H1 (cell line): Measurements from ENCODE around the gene TECRL. TPM values are rescaled to one million over a fixed set of nuclear protein-coding genes. Genes with fewer than 3 reads are reported as not detected.

Experiments used
- CTCF ChIA-PET: fragments of 300-600 bp; sonication (Branson Sonifier 250); formaldehyde crosslinking; loops from one replicate; lab custom pipeline; 2021; ENCODE audit not compliant: partially characterized antibody; lab: Charles Lee
- POLR2A ChIA-PET: fragments of 300-600 bp; sonication (Branson Sonifier 250); formaldehyde crosslinking; loops from one replicate; lab custom pipeline; 2021; ENCODE audit warnings: inconsistent platforms; ENCODE audit not compliant: partially characterized antibody; lab: Charles Lee
- DNase-seq, 2 experiments: peaks; one replicate each; pipeline versions ENCODE4 v3.0.0 to v3.0.0-alpha.2; 2010 to 2022; ENCODE audit warnings: low spot score in 2 of 2, low read depth in 1 of 2, mixed read lengths in 1 of 2
- FAIRE-seq: peaks from 2 replicates; lab custom pipeline; 2011; peaks lifted over from hg19 to GRCh38; lab: Jason Lieb, UNC
- H2AFZ ChIP-seq: 2 replicates; pipeline ENCODE4 v1.8.1; 2012; ENCODE audit warnings: low read length, inconsistent platforms
- H2AK5ac ChIP-seq: 2 replicates; pipeline ENCODE4 v1.6.1; 2013; ENCODE audit warnings: low read depth, low read length
- H2BK120ac ChIP-seq: replicated peaks from 2 replicates; pipeline ENCODE3; 2013; ENCODE audit warnings: low read depth, low read length, inconsistent platforms
- H2BK12ac ChIP-seq: 2 replicates; pipeline ENCODE4 v1.6.1; 2013; ENCODE audit warnings: low read depth, low read length
- H2BK15ac ChIP-seq: 2 replicates; pipeline ENCODE4 v1.6.1; 2013; ENCODE audit warnings: low read length
- H2BK20ac ChIP-seq: 2 replicates; pipeline ENCODE4 v1.6.1; 2013; ENCODE audit warnings: low read length
- H2BK5ac ChIP-seq: 2 replicates; pipeline ENCODE4 v1.6.1; 2013; ENCODE audit warnings: low read depth, low read length
- H3K14ac ChIP-seq: 2 replicates; pipeline ENCODE4 v1.6.1; 2013; ENCODE audit warnings: inconsistent platforms; ENCODE audit not compliant: insufficient read length
- H3K18ac ChIP-seq: 2 replicates; pipeline ENCODE4 v1.6.1; 2013; ENCODE audit warnings: low read length; ENCODE audit errors: extremely low read depth
- H3K23ac ChIP-seq: 2 replicates; pipeline ENCODE4 v1.6.1; 2013; ENCODE audit warnings: inconsistent platforms; ENCODE audit not compliant: insufficient read length
- H3K23me2 ChIP-seq: 2 replicates; pipeline ENCODE4 v1.6.1; 2013; ENCODE audit warnings: low read depth, low read length
- H3K27ac ChIP-seq: 2 replicates; pipeline ENCODE4 v1.6.1; 2011; ENCODE audit warnings: low read depth, low read length, inconsistent platforms
- H3K27me3 ChIP-seq, 4 experiments: replicated peaks in 1 of 4; 1 replicate in 1 of 4; 2 replicates in 3 of 4; pipeline versions ENCODE4 v1.6.1 to v1.8.1; 2011 to 2013; ENCODE audit warnings: low read length in 3 of 4, mild to moderate bottlenecking in 3 of 4, inconsistent platforms in 2 of 4, mixed read lengths in 2 of 4, moderate library complexity in 1 of 4; ENCODE audit not compliant: control insufficient read depth in 3 of 4, insufficient read depth in 3 of 4; ENCODE audit errors: extremely low read depth in 1 of 4
- H3K36me3 ChIP-seq, 4 experiments: 2 replicates each; pipeline versions ENCODE4 v1.6.1 to v1.8.1; 2011 to 2013; ENCODE audit warnings: mild to moderate bottlenecking in 4 of 4, low read length in 3 of 4, moderate library complexity in 2 of 4, control low read depth in 1 of 4, inconsistent platforms in 1 of 4; ENCODE audit not compliant: insufficient read depth in 4 of 4, control insufficient read depth in 2 of 4
- H3K4ac ChIP-seq: replicated peaks from 2 replicates; pipeline ENCODE3; 2013; ENCODE audit warnings: low read length, low read depth, mixed read lengths, inconsistent platforms; ENCODE audit not compliant: insufficient read length
- H3K4me1 ChIP-seq, 4 experiments: replicated peaks in 1 of 4; 1 replicate in 1 of 4; 2 replicates in 3 of 4; pipeline versions ENCODE4 v1.6.1 to v1.8.1; 2011 to 2013; ENCODE audit warnings: low read length in 3 of 4, inconsistent platforms in 2 of 4, mixed read lengths in 1 of 4; ENCODE audit not compliant: insufficient read depth in 4 of 4, control insufficient read depth in 3 of 4
- H3K4me2 ChIP-seq, 2 experiments: 2 replicates each; pipeline versions ENCODE4 v1.6.1 to v1.8.1; 2011 to 2013; ENCODE audit warnings: low read depth in 2 of 2, low read length in 2 of 2, control low read depth in 1 of 2, inconsistent platforms in 1 of 2, mild to moderate bottlenecking in 1 of 2; ENCODE audit not compliant: insufficient read depth in 1 of 2
- H3K4me3 ChIP-seq, 4 experiments: fragments of 200-600, 300-600 bp in 1 of 4; sonication (generic), shearing (Covaris generic), sonication (Bioruptor Twin) in 1 of 4; 2 replicates each; pipeline versions ENCODE4 v1.5.1 to v1.8.1; 2011 to 2016; ENCODE audit warnings: low read length in 4 of 4, low read depth in 3 of 4, control low read depth in 2 of 4, inconsistent platforms in 2 of 4, mild to moderate bottlenecking in 2 of 4, mixed read lengths in 1 of 4, moderate library complexity in 1 of 4; ENCODE audit not compliant: insufficient read depth in 2 of 4; ENCODE audit errors: extremely low read depth in 1 of 4
- H3K56ac ChIP-seq: replicated peaks from 2 replicates; pipeline ENCODE3; 2013; ENCODE audit warnings: low read depth, mild to moderate bottlenecking, mixed read lengths, low read length, inconsistent platforms; ENCODE audit not compliant: insufficient read length
- H3K79me1 ChIP-seq: 2 replicates; pipeline ENCODE4 v1.6.1; 2013; ENCODE audit warnings: low read depth, low read length, control low read depth
- H3K79me2 ChIP-seq, 2 experiments: 2 replicates each; pipeline versions ENCODE4 v1.6.1 to v1.8.1; 2012 to 2013; ENCODE audit warnings: low read length in 2 of 2, mild to moderate bottlenecking in 2 of 2, inconsistent platforms in 1 of 2; ENCODE audit not compliant: insufficient read depth in 2 of 2, control insufficient read depth in 1 of 2
- H3K9ac ChIP-seq, 4 experiments: replicated peaks in 1 of 4; 1 replicate in 1 of 4; 2 replicates in 3 of 4; pipeline versions ENCODE4 v1.6.1 to v1.8.1; 2011 to 2013; ENCODE audit warnings: low read depth in 3 of 4, low read length in 3 of 4, control low read depth in 2 of 4, mild to moderate bottlenecking in 2 of 4, moderate library complexity in 2 of 4, inconsistent platforms in 1 of 4; ENCODE audit errors: extremely low read depth in 1 of 4
- H3K9me3 ChIP-seq, 2 experiments: 2 replicates each; pipeline versions ENCODE4 v1.6.1 to v1.8.1; 2012 to 2013; ENCODE audit warnings: mild to moderate bottlenecking in 2 of 2, moderate library complexity in 2 of 2, control low read depth in 1 of 2, inconsistent platforms in 1 of 2, low read depth in 1 of 2, low read length in 1 of 2, mixed read lengths in 1 of 2; ENCODE audit not compliant: insufficient read depth in 2 of 2
- H4K20me1 ChIP-seq, 2 experiments: replicated peaks in 1 of 2; 2 replicates each; pipeline versions ENCODE3 to v1.8.1; 2011 to 2013; ENCODE audit warnings: inconsistent platforms in 2 of 2, low read length in 2 of 2, mild to moderate bottlenecking in 1 of 2; ENCODE audit not compliant: insufficient read depth in 2 of 2, control insufficient read depth in 1 of 2
- H4K5ac ChIP-seq: 2 replicates; pipeline ENCODE4 v1.6.1; 2013; ENCODE audit warnings: low read length, low read depth, mixed read lengths, inconsistent platforms; ENCODE audit not compliant: insufficient read length
- H4K8ac ChIP-seq: 2 replicates; pipeline ENCODE4 v1.8.0; 2013; ENCODE audit warnings: mild to moderate bottlenecking, moderate library complexity, low read length, inconsistent platforms; ENCODE audit not compliant: insufficient read depth; ENCODE audit errors: extremely low read depth
- H4K91ac ChIP-seq: replicated peaks from 2 replicates; pipeline ENCODE3; 2013; ENCODE audit warnings: low read length, mixed read lengths, inconsistent platforms; ENCODE audit not compliant: insufficient read length
- ATF3 ChIP-seq: IDR thresholded peaks from 2 replicates; pipeline ENCODE4 v1.6.1; 2011; ENCODE audit warnings: low read depth, mild to moderate bottlenecking, low read length; ENCODE audit not compliant: insufficient read depth
- CHD2 ChIP-seq: IDR thresholded peaks from 2 replicates; pipeline ENCODE4 v1.6.1; 2012; ENCODE audit warnings: low read length, improper control_type of control experiment
- EGR1 ChIP-seq: IDR thresholded peaks from 2 replicates; pipeline ENCODE4 v1.6.1; 2011; ENCODE audit warnings: low read depth, low read length, borderline replicate concordance
- EZH2 ChIP-seq: fragments of 200-600 bp; sonication (generic); IDR thresholded peaks from 2 replicates; pipeline ENCODE4 v1.7.1; 2012; ENCODE audit warnings: low read depth, mild to moderate bottlenecking, moderate library complexity, low read length, inconsistent platforms; ENCODE audit not compliant: severe bottlenecking
- JUND ChIP-seq: IDR thresholded peaks from 2 replicates; pipeline ENCODE4 v1.6.1; 2011; ENCODE audit warnings: mild to moderate bottlenecking, improper control_type of control experiment, low read length
- NRF1 ChIP-seq: IDR thresholded peaks from 2 replicates; pipeline ENCODE4 v1.6.1; 2011; ENCODE audit warnings: mild to moderate bottlenecking, low read depth, low read length, improper control_type of control experiment
- POLR2AphosphoS5 ChIP-seq: IDR thresholded peaks from 2 replicates; pipeline ENCODE4 v1.6.1; 2011; ENCODE audit warnings: low read depth, low read length
- RNF2 ChIP-seq: fragments of 200-900, 300-1000 bp; sonication (generic); IDR thresholded peaks from 2 replicates; pipeline ENCODE4 v1.7.1; 2016; ENCODE audit warnings: borderline replicate concordance, low read depth, mild to moderate bottlenecking, antibody characterized with exemption, low read length; ENCODE audit not compliant: poor library complexity, severe bottlenecking; ENCODE audit errors: missing control alignments
- SIN3A ChIP-seq, 2 experiments: IDR thresholded peaks in 1 of 2; conservative IDR thresholded peaks in 1 of 2; 2 replicates each; pipeline ENCODE4 v1.6.1; 2011 to 2012; ENCODE audit warnings: low read length in 2 of 2, improper control_type of control experiment in 1 of 2, low read depth in 1 of 2, mild to moderate bottlenecking in 1 of 2
- TAF7 ChIP-seq: optimal IDR thresholded peaks from 2 replicates; pipeline ENCODE3; 2011; ENCODE audit warnings: low read depth, mild to moderate bottlenecking, inconsistent platforms, low read length, moderate library complexity, borderline replicate concordance
- TCF12 ChIP-seq: IDR thresholded peaks from 2 replicates; pipeline ENCODE4 v1.6.1; 2011; ENCODE audit warnings: low read depth, mild to moderate bottlenecking, low read length
- YY1 ChIP-seq: IDR thresholded peaks from 2 replicates; pipeline ENCODE4 v1.6.1; 2011; ENCODE audit warnings: low read depth, mild to moderate bottlenecking, low read length
- polyA plus RNA-seq, 7 experiments: library from polyadenylated mRNA; depleted of rRNA in 3 of 7; stranded (reverse) in 5 of 7; unstranded in 2 of 7; fragments of >200 nt in 5 of 7; fragments of 200-250 nt in 2 of 7; gene quantifications; 1 replicate in 5 of 7; 2 replicates in 1 of 7; 4 replicates in 1 of 7; pipeline versions ENCODE4 v1.2.1 to v1.2.3, GENCODE V29; 2011 to 2013; ENCODE audit warnings: missing spikeins in 2 of 7, mixed read lengths in 2 of 7
- total RNA-seq: library from RNA; stranded (reverse); fragmentation: NEBNext Ultra II Directional; extraction: Animal tissue kit (Norgen Biotek cat#: 25700); gene quantifications from 2 replicates; pipeline ENCODE4 v1.2.1, GENCODE V29; 2021
- TF ChIP-seq, protein P1 (sequence below): IDR thresholded peaks from 2 replicates; pipeline ENCODE4 v1.6.1; 2012; ENCODE audit warnings: inconsistent platforms

The TECRL gene
- total and polyA plus RNA-seq, 2 of the 8 experiments (the other 6 are each of a cell fraction or from before 2014, with no cell fraction given) = not detected

DNA sequence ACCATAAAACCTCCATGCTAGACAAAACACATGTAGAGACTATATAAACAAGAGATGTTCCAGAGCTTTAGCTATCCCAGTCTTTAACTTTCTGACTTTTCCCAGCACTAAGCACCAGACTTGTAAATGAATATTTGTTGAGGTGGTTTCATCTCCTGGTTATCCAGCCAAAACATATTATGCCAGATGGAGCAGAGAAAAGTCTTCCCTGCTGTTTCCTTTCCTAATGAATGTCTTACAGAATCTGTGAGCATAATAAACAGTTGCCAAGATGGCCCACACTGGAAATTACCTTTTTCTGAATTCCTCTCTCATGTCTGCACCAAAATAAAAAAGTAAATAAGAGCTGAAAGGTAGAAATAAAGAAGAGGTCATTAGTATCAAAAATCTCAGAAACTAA is 159.2 kb downstream of the TECRL start (continued):
- no peak for TF ChIP-seq CHD2

- CTCF ChIA-PET = no interaction called here
- Histone ChIP-seq H4K5ac (no peak overlapping the region), H3K23ac (no peak overlapping the region), H2AK5ac (no peak overlapping the region), H2BK120ac (no peak overlapping the region), H3K9ac (no peak overlapping the region), H3K4me1 (no peaks in the 10 kb centered on the region), H2BK20ac (no peak overlapping the region), H2BK5ac (no peak overlapping the region), H3K56ac (no peak overlapping the region), H3K14ac (no peak overlapping the region), H3K27me3 (no peaks in the 10 kb centered on the region), H3K27ac (no peak overlapping the region), H3K4ac (no peak overlapping the region), H3K4me2 (no peak overlapping the region), H2BK15ac (no peak overlapping the region), H3K36me3 (no peaks in the 10 kb centered on the region; a peak in 1 of 8 replicates), H4K20me1 (no peaks in the 10 kb centered on the region), H3K18ac (no peak overlapping the region), H3K79me1 (no peaks in the 10 kb centered on the region), H4K8ac (no peak overlapping the region), H2BK12ac (no peak overlapping the region), H2AFZ (no peak overlapping the region), H3K4me3 (no peak overlapping the region), H3K79me2 (no peaks in the 10 kb centered on the region), H3K9me3 (peaks cover 4% of the 10 kb centered on the region in 2 experiments; a peak in 3 of 4 replicates), H4K91ac (no peak overlapping the region), H3K23me2 (no peaks in the 10 kb centered on the region)
- FAIRE-seq (no peak), DNase-seq (no peak)
- POLR2A ChIA-PET = no interaction called here
- TF ChIP-seq RNF2 (no peak), EGR1 (no peak), JUND (no peak), ATF3 (no peak), SIN3A (conservative IDR thresholded peaks at IDR 0.05 in 1 of 2, IDR thresholded peaks at IDR 0.05 in 1 of 2; ENCODE audit: low read depth in 1 of 2, low read length in 2 of 2) (no peak), TAF7 (no peak), YY1 (no peak), POLR2AphosphoS5 (no peak), NRF1 (no peak), EZH2 (no peak), TCF12 (no peak)
- TF ChIP-seq, protein P1, sequence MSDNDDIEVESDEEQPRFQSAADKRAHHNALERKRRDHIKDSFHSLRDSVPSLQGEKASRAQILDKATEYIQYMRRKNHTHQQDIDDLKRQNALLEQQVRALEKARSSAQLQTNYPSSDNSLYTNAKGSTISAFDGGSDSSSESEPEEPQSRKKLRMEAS = no peak
- TF ChIP-seq, all 59 proteins: peak for 0
These were observed 161.1 kb downstream of the TECRL start for GRCh38 chr4:64248186-64248585.
